ENCODE results near the gene ZFP82. TPM values are rescaled to one million over a fixed set of nuclear protein-coding genes. Genes with fewer than 3 reads are reported as not detected.

Gene ZFP82
- polyA plus RNA-seq, 3 donors from 2014 or later, result 4.5 to 9.4 (median 6.1) TPM

Other genes starting within 250 kb of the ZFP82 start
- 1 to 10 TPM; 2.9 to 7.6 (median 2.9) TPM for gene ZNF565, start 204.0 kb downstream of the ZFP82 start, polyA plus RNA-seq
- gene ZNF146, start 203.5 kb downstream of the ZFP82 start, polyA plus RNA-seq, result 10 to 100 TPM; 18.6 to 50.6 (median 25.9) TPM
- gene ZFP14, start 39.4 kb downstream of the ZFP82 start, polyA plus RNA-seq, result 1 to 10 TPM in 2 of 3 donors, under 1 TPM in 1; 0.46 to 6.4 (median 2.7) TPM
- 10 to 100 TPM; 10.9 to 14.3 (median 11.6) TPM for gene ZNF566, start 70.9 kb upstream of the ZFP82 start, polyA plus RNA-seq
- gene ZNF260, start 109.6 kb upstream of the ZFP82 start, polyA plus RNA-seq, result 10 to 100 TPM in 1 of 3 donors, 1 to 10 TPM in 2; 2.9 to 17.3 (median 6.4) TPM
- gene ZNF529, start 154.6 kb upstream of the ZFP82 start, polyA plus RNA-seq, result 1 to 10 TPM; 3.3 to 5.3 (median 4.1) TPM
- gene ZNF382, start 186.7 kb upstream of the ZFP82 start, polyA plus RNA-seq, result 1 to 10 TPM; 1.3 to 4.6 (median 1.8) TPM
- 1 to 10 TPM; 2.6 to 7.8 (median 4.0) TPM for gene ZNF461, start 248.2 kb upstream of the ZFP82 start, polyA plus RNA-seq

Measured in immature natural killer cell (primary cell).